MM.1S (cell line): ENCODE results near the gene PTGDR2.

ENCODE experiments used
- DNase-seq: peaks from one replicate; pipeline ENCODE4 v3.0.0-alpha.2; 2015
- H2AFZ ChIP-seq: fragments of 300-600 bp; sonication (generic); 2 replicates; pipeline ENCODE4 v1.6.0; 2016; ENCODE audit warnings: antibody characterized with exemption, low read length
- H3F3A ChIP-seq: fragments of 300-600 bp; sonication (generic); 2 replicates; pipeline ENCODE4 v1.6.1; 2016; ENCODE audit warnings: mild to moderate bottlenecking, antibody characterized with exemption, low read length, moderate library complexity, mixed read lengths; ENCODE audit not compliant: insufficient read depth
- H3K27ac ChIP-seq: fragments of 300-600 bp; sonication (generic); 2 replicates; pipeline ENCODE4 v1.5.1; 2016; ENCODE audit warnings: mild to moderate bottlenecking, low read length
- H3K27me3 ChIP-seq: fragments of 300-600 bp; sonication (generic); replicated peaks from 2 replicates; pipeline ENCODE4 v1.6.0; 2016; ENCODE audit warnings: low read length; ENCODE audit not compliant: insufficient read depth
- H3K36me3 ChIP-seq: fragments of 300-600 bp; sonication (generic); replicated peaks from 2 replicates; pipeline ENCODE4 v1.6.1; 2016; ENCODE audit warnings: mild to moderate bottlenecking, low read length, mixed read lengths; ENCODE audit not compliant: insufficient read depth
- H3K4me1 ChIP-seq: fragments of 300-600 bp; sonication (generic); 2 replicates; pipeline ENCODE4 v1.6.1; 2016; ENCODE audit warnings: low read length, mixed read lengths
- H3K4me2 ChIP-seq: fragments of 300-600 bp; sonication (generic); 2 replicates; pipeline ENCODE4 v1.6.0; 2016; ENCODE audit warnings: low read depth, low read length
- H3K4me3 ChIP-seq: fragments of 300-600 bp; sonication (generic); 2 replicates; pipeline ENCODE4 v1.5.1; 2016; ENCODE audit warnings: low read length, mixed read lengths
- H3K79me2 ChIP-seq: fragments of 300-600 bp; sonication (generic); 2 replicates; pipeline ENCODE4 v1.6.1; 2016; ENCODE audit warnings: mixed run types, low read length, mixed read lengths
- H3K9ac ChIP-seq: fragments of 300-600 bp; sonication (generic); 2 replicates; pipeline ENCODE4 v1.6.1; 2016; ENCODE audit warnings: low read length, mixed read lengths
- H3K9me2 ChIP-seq: fragments of 300-600 bp; sonication (generic); replicated peaks from 2 replicates; pipeline ENCODE4 v1.6.1; 2016; ENCODE audit warnings: mild to moderate bottlenecking, low read length, mixed read lengths; ENCODE audit not compliant: insufficient read depth
- H3K9me3 ChIP-seq: fragments of 300-600 bp; sonication (generic); replicated peaks from 2 replicates; pipeline ENCODE4 v1.6.1; 2016; ENCODE audit warnings: mild to moderate bottlenecking, low read length, mixed read lengths; ENCODE audit not compliant: insufficient read depth
- H4K20me1 ChIP-seq: fragments of 300-600 bp; sonication (generic); 2 replicates; pipeline ENCODE4 v1.6.1; 2016; ENCODE audit warnings: mild to moderate bottlenecking, low read length, moderate library complexity, mixed read lengths; ENCODE audit not compliant: insufficient read depth
- EZH2 ChIP-seq: fragments of 300-600 bp; sonication (generic); optimal IDR thresholded peaks from 2 replicates; pipeline ENCODE3; 2017; ENCODE audit warnings: low read depth, mild to moderate bottlenecking, antibody characterized with exemption, low read length, mixed read lengths
- EZH2phosphoT487 ChIP-seq: fragments of 300-600 bp; sonication (generic); IDR thresholded peaks from 2 replicates; pipeline ENCODE4 v1.6.1; 2018; ENCODE audit warnings: antibody characterized with exemption, low read length
- TF ChIP-seq, protein P1 (sequence below): fragments of 300-600 bp; sonication (generic); IDR thresholded peaks from 2 replicates; pipeline ENCODE4 v1.5.1; 2016; ENCODE audit warnings: antibody characterized with exemption, low read length, mixed read lengths

Gene PTGDR2

DNA sequence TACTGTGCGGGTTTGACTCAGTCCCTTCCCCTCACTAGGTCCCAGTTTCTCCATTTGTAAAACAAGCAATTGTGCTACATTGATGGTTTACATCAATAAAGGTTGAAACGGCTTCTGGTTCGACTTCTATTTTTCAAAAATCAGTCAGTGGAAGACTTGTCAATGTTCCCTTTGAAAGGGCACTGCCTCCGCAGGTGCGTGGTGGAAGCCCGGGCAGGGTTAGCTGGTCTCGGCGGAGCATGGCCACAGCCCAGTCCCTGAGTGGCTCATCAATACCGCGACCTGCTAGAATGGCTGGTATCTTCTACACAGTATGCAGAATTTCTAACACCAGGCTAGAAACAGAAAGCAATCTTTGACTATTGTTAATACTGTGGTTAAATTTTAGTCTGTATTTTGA is 54.6 kb downstream of the PTGDR2 start:
- Histone ChIP-seq H3K4me2 (no peak overlapping the region), H3K27ac (no peak overlapping the region), H2AFZ (no peak overlapping the region), H3K4me3 (no peak overlapping the region), H3K9ac (no peak overlapping the region), H3K27me3 (no peaks in the 10 kb centered on the region; the same call in 1 of the 2 replicates), H3K9me3 (no peaks in the 10 kb centered on the region), H3F3A (no peaks in the 10 kb centered on the region), H3K36me3 (no peaks in the 10 kb centered on the region), H4K20me1 (no peaks in the 10 kb centered on the region), H3K9me2 (no peaks in the 10 kb centered on the region), H3K4me1 (no peaks in the 10 kb centered on the region), H3K79me2 (no peaks in the 10 kb centered on the region)
- no peak for DNase-seq
- TF ChIP-seq, protein P1, sequence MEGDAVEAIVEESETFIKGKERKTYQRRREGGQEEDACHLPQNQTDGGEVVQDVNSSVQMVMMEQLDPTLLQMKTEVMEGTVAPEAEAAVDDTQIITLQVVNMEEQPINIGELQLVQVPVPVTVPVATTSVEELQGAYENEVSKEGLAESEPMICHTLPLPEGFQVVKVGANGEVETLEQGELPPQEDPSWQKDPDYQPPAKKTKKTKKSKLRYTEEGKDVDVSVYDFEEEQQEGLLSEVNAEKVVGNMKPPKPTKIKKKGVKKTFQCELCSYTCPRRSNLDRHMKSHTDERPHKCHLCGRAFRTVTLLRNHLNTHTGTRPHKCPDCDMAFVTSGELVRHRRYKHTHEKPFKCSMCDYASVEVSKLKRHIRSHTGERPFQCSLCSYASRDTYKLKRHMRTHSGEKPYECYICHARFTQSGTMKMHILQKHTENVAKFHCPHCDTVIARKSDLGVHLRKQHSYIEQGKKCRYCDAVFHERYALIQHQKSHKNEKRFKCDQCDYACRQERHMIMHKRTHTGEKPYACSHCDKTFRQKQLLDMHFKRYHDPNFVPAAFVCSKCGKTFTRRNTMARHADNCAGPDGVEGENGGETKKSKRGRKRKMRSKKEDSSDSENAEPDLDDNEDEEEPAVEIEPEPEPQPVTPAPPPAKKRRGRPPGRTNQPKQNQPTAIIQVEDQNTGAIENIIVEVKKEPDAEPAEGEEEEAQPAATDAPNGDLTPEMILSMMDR = no peak
- TF ChIP-seq EZH2phosphoT487 (no peak), EZH2 (no peak)
